ENCODE results near the gene PRSS48.

PRSS48 gene

DNA sequence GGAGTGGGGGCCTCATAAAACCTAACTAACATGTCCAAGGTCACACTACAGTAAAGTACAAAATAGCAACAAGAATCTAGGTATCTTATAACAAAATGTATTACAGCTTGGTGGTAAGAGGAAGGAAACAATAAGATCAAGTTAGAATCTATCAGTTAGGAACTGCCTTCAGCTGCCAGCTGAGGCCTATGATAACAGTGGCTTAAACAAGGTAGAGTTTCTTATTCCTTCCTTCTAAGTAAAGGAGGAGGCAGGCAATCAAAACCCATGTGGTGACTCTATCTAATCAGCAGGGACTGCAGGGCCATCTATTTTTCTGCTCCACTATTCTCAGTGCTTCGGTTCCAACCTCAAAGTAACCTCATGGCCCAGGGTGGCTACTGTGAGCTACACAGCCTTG lies 37.5 kb downstream of the PRSS48 start:
- no peak overlapping the region for H3K9ac ChIP-seq (ENCODE audit: low read length)
- H3K4me1 ChIP-seq (ENCODE audit: insufficient read depth, low read length, severe bottlenecking) = no peaks in the 10 kb centered on the region
- TF ChIP-seq, protein P1, sequence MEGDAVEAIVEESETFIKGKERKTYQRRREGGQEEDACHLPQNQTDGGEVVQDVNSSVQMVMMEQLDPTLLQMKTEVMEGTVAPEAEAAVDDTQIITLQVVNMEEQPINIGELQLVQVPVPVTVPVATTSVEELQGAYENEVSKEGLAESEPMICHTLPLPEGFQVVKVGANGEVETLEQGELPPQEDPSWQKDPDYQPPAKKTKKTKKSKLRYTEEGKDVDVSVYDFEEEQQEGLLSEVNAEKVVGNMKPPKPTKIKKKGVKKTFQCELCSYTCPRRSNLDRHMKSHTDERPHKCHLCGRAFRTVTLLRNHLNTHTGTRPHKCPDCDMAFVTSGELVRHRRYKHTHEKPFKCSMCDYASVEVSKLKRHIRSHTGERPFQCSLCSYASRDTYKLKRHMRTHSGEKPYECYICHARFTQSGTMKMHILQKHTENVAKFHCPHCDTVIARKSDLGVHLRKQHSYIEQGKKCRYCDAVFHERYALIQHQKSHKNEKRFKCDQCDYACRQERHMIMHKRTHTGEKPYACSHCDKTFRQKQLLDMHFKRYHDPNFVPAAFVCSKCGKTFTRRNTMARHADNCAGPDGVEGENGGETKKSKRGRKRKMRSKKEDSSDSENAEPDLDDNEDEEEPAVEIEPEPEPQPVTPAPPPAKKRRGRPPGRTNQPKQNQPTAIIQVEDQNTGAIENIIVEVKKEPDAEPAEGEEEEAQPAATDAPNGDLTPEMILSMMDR (IDR thresholded peaks at IDR 0.05; ENCODE audit: low read length) = no peak
- TF ChIP-seq EZH2 (IDR thresholded peaks at IDR 0.05; ENCODE audit: borderline replicate concordance, low read length) = no peak
- no peak overlapping the region for H3K27ac ChIP-seq (ENCODE audit: low read depth, low read length, poor library complexity, severe bottlenecking)
- H3K4me3 ChIP-seq (ENCODE audit: low read depth, low read length, poor library complexity, severe bottlenecking) = no peak overlapping the region
- H3K9me3 ChIP-seq (ENCODE audit: low read length) = no peaks in the 10 kb centered on the region
- no peaks in the 10 kb centered on the region for H3K79me2 ChIP-seq (ENCODE audit: insufficient read depth, low read length)
- no peaks in the 10 kb centered on the region for H3K27me3 ChIP-seq (ENCODE audit: insufficient read depth, low read length)
- H3F3A ChIP-seq (ENCODE audit: insufficient read depth, low read length) = no peaks in the 10 kb centered on the region
- H3K4me2 ChIP-seq (ENCODE audit: low read length) = no peak overlapping the region
- H4K20me1 ChIP-seq (ENCODE audit: insufficient read depth, low read length) = no peaks in the 10 kb centered on the region
- no peaks in the 10 kb centered on the region for H3K36me3 ChIP-seq (ENCODE audit: insufficient read depth, low read length)
- no peaks in the 10 kb centered on the region for H3K9me2 ChIP-seq (ENCODE audit: low read depth, low read length)
- no peak overlapping the region for H2AFZ ChIP-seq (ENCODE audit: low read length)

DNA sequence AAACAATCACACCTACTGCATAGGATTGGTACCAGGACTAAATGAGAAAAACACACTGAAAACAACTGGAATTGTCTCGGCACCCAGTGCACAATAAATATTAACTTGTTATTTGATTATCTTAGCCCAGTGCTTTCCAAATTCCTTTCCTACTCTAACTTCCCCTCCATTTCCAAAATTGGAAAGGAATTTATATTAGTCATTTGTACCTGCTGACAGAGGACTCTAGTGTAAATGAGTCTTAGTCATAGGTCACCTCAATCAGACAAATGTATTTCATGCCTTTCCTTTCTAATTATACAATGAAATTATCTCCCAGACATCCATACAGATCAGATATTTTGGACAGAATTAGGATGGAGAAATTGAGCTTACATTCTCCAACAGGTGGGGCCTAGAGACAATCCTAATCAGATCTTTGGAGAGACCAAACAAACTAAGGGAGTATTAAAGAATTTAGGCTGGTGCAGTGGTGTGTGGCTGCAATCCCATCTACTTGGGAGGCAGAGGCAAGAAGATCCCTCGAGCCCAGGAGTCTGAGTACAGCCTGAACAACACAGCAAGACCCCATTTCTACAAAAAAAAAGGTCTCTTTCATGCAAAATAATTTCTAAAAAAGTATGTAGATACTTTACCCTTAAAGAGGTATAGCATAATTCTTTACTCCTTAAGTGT lies 38.4 kb downstream of the PRSS48 start:
- Histone ChIP-seq H3K36me3 (ENCODE audit: insufficient read depth, low read length) (no peaks in the 10 kb centered on the region), H3K4me3 (ENCODE audit: low read depth, low read length, poor library complexity, severe bottlenecking) (no peak overlapping the region), H3K27me3 (ENCODE audit: insufficient read depth, low read length) (no peaks in the 10 kb centered on the region), H2AFZ (ENCODE audit: low read length) (no peak overlapping the region), H3K9me2 (ENCODE audit: low read depth, low read length) (no peaks in the 10 kb centered on the region), H3K79me2 (ENCODE audit: insufficient read depth, low read length) (no peaks in the 10 kb centered on the region), H3K4me1 (ENCODE audit: insufficient read depth, low read length, severe bottlenecking) (no peaks in the 10 kb centered on the region), H3K27ac (ENCODE audit: low read depth, low read length, poor library complexity, severe bottlenecking) (no peak overlapping the region), H3K9ac (ENCODE audit: low read length) (no peak overlapping the region), H3K9me3 (ENCODE audit: low read length) (no peaks in the 10 kb centered on the region), H3F3A (ENCODE audit: insufficient read depth, low read length) (no peaks in the 10 kb centered on the region), H3K4me2 (ENCODE audit: low read length) (no peak overlapping the region), H4K20me1 (ENCODE audit: insufficient read depth, low read length) (no peaks in the 10 kb centered on the region)
- no peak for TF ChIP-seq EZH2 (IDR thresholded peaks at IDR 0.05; ENCODE audit: borderline replicate concordance, low read length)
- TF ChIP-seq, protein P1 (IDR thresholded peaks at IDR 0.05; ENCODE audit: low read length) = no peak

DNA sequence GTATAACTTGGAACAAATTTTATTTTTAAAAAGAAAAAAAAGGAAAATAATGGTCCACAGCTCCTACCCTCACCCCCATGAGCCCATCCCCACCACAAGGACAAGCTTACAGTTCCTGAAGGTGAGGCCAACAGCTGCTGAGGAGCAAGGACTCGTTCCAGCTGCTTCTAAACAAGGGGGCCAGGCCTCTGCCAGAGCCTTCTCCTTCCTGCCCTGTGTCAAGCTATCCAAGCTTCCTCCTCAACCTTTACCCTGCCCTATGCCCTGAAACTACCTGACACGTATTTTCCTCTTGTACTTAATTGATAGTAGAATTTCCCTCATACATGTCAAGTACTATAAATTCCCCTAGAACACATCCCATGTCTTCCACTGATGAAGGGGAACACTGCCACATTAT lies 39.7 kb downstream of the PRSS48 start:
- no peak overlapping the region for H2AFZ ChIP-seq (ENCODE audit: low read length)
- no peaks in the 10 kb centered on the region for H3F3A ChIP-seq (ENCODE audit: insufficient read depth, low read length)
- H3K79me2 ChIP-seq (ENCODE audit: insufficient read depth, low read length) = no peaks in the 10 kb centered on the region
- no peak overlapping the region for H3K27ac ChIP-seq (ENCODE audit: low read depth, low read length, poor library complexity, severe bottlenecking)
- TF ChIP-seq, protein P1 (IDR thresholded peaks at IDR 0.05; ENCODE audit: low read length) = no peak
- TF ChIP-seq EZH2 (IDR thresholded peaks at IDR 0.05; ENCODE audit: borderline replicate concordance, low read length) = no peak
- no peaks in the 10 kb centered on the region for H4K20me1 ChIP-seq (ENCODE audit: insufficient read depth, low read length)
- H3K4me3 ChIP-seq (ENCODE audit: low read depth, low read length, poor library complexity, severe bottlenecking) = no peak overlapping the region
- H3K9ac ChIP-seq (ENCODE audit: low read length) = no peak overlapping the region
- H3K4me1 ChIP-seq (ENCODE audit: insufficient read depth, low read length, severe bottlenecking) = no peaks in the 10 kb centered on the region
- H3K9me2 ChIP-seq (ENCODE audit: low read depth, low read length) = no peaks in the 10 kb centered on the region
- no peaks in the 10 kb centered on the region for H3K27me3 ChIP-seq (ENCODE audit: insufficient read depth, low read length)
- no peaks in the 10 kb centered on the region for H3K36me3 ChIP-seq (ENCODE audit: insufficient read depth, low read length)
- no peak overlapping the region for H3K4me2 ChIP-seq (ENCODE audit: low read length)
- no peaks in the 10 kb centered on the region for H3K9me3 ChIP-seq (ENCODE audit: low read length)

All from OCI-LY1 (cell line).